Measurements from ENCODE around the gene FUNDC1.
A peak's percentile ranks its signal among the peaks of the same experiment; 100 is the strongest.
"Not testable (repeated sequence)": the region's sequence is repeated elsewhere in the genome, so short reads cannot be mapped to it uniquely, and the experiment has no call there.

Gene FUNDC1

GRCh38 chrX:44550563-44550962 lies 7.9 kb upstream of the FUNDC1 start:
- Histone ChIP-seq H3K9me3 (ENCODE audit: insufficient read depth, low read length, severe bottlenecking) (no peaks in the 10 kb centered on the region), H3K27me3 (ENCODE audit: insufficient read depth, low read length, poor library complexity) (no peaks in the 10 kb centered on the region), H3K4me3 (ENCODE audit: low read depth in 1 of 2, low read length in 2 of 2) (no peak overlapping the region), H3K4me1 (ENCODE audit: insufficient read depth, low read length) (no peaks in the 10 kb centered on the region), H3K36me3 (ENCODE audit: insufficient read depth, low read length) (no peaks in the 10 kb centered on the region), H3K27ac (ENCODE audit: low read length) (no peak overlapping the region), H3K79me2 (ENCODE audit: insufficient read depth, low read length) (no peaks in the 10 kb centered on the region), H2AFZ (ENCODE audit: low read depth, low read length) (no peak overlapping the region), H3K9ac (ENCODE audit: low read depth, low read length) (no peak overlapping the region), H3K4me2 (ENCODE audit: insufficient read depth, low read length) (no peak overlapping the region), H4K20me1 (ENCODE audit: insufficient read depth, low read length) (no peaks in the 10 kb centered on the region)
- DNase-seq (no peak), ATAC-seq (ENCODE audit: insufficient read depth, low read depth) (no peak)
- TF ChIP-seq EZH2 (IDR thresholded peaks at IDR 0.05; ENCODE audit: borderline replicate concordance, low read depth, low read length, severe bottlenecking) (no peak), CTCF (IDR thresholded peaks at IDR 0.05; ENCODE audit: borderline replicate concordance, extremely low read depth, low read length, poor library complexity, severe bottlenecking) (no peak)

GRCh38 chrX:44545454-44545853 lies 2.8 kb upstream of the FUNDC1 start:
- DNase-seq; H3K36me3 ChIP-seq (ENCODE audit: insufficient read depth, low read length); H3K27ac ChIP-seq (ENCODE audit: low read length); H3K4me2 ChIP-seq (ENCODE audit: insufficient read depth, low read length); H3K4me3 ChIP-seq (ENCODE audit: low read depth in 1 of 2, low read length in 2 of 2); H3K9ac ChIP-seq (ENCODE audit: low read depth, low read length); H2AFZ ChIP-seq (ENCODE audit: low read depth, low read length); H3K27me3 ChIP-seq (ENCODE audit: insufficient read depth, low read length, poor library complexity); H4K20me1 ChIP-seq (ENCODE audit: insufficient read depth, low read length); H3K9me3 ChIP-seq (ENCODE audit: insufficient read depth, low read length, severe bottlenecking); ATAC-seq (ENCODE audit: insufficient read depth, low read depth): not testable (repeated sequence)
- Histone ChIP-seq H3K79me2 (ENCODE audit: insufficient read depth, low read length) (peaks cover 18% of the 10 kb centered on the region), H3K4me1 (ENCODE audit: insufficient read depth, low read length) (peaks cover 19% of the 10 kb centered on the region)

- no peaks in the 10 kb centered on the region for H4K20me1 ChIP-seq (ENCODE audit: insufficient read depth, low read length)
- TF ChIP-seq EZH2 (IDR thresholded peaks at IDR 0.05; ENCODE audit: borderline replicate concordance, low read depth, low read length, severe bottlenecking) (no peak), CTCF (IDR thresholded peaks at IDR 0.05; ENCODE audit: borderline replicate concordance, extremely low read depth, low read length, poor library complexity, severe bottlenecking) (no peak)
- H2AFZ ChIP-seq (ENCODE audit: low read depth, low read length), result peak overlapping the region; percentile 89
- DNase-seq (no peak), ATAC-seq (ENCODE audit: insufficient read depth, low read depth) (no peak)
- H3K79me2 ChIP-seq (ENCODE audit: insufficient read depth, low read length), result peaks cover 21% of the 10 kb centered on the region
- H3K9me3 ChIP-seq (ENCODE audit: insufficient read depth, low read length, severe bottlenecking), result no peaks in the 10 kb centered on the region
- peaks cover 21% of the 10 kb centered on the region for H3K4me1 ChIP-seq (ENCODE audit: insufficient read depth, low read length)
- H3K27ac ChIP-seq (ENCODE audit: low read length), result no peak overlapping the region
- H3K4me2 ChIP-seq (ENCODE audit: insufficient read depth, low read length), result no peak overlapping the region
- 0 out of 2 replicates have a peak, but pooled peaks cover 2% of the 10 kb centered on the region for H3K36me3 ChIP-seq (ENCODE audit: insufficient read depth, low read length)
- H3K9ac ChIP-seq (ENCODE audit: low read depth, low read length), result no peak overlapping the region
- no peak overlapping the region for H3K4me3 ChIP-seq (ENCODE audit: low read depth in 1 of 2, low read length in 2 of 2)
- H3K27me3 ChIP-seq (ENCODE audit: insufficient read depth, low read length, poor library complexity), result no peaks in the 10 kb centered on the region
These were observed 1.4 kb upstream of the FUNDC1 start for GRCh38 chrX:44544036-44544435.

- Histone ChIP-seq H2AFZ (ENCODE audit: low read depth, low read length) (no peak overlapping the region), H3K4me3 (ENCODE audit: low read depth in 1 of 2, low read length in 2 of 2) (no peak overlapping the region), H3K9ac (ENCODE audit: low read depth, low read length) (no peak overlapping the region), H3K4me1 (ENCODE audit: insufficient read depth, low read length) (peaks cover 9% of the 10 kb centered on the region), H3K27me3 (ENCODE audit: insufficient read depth, low read length, poor library complexity) (no peaks in the 10 kb centered on the region), H3K36me3 (ENCODE audit: insufficient read depth, low read length) (peaks cover 16% of the 10 kb centered on the region; the same call in 1 of the 2 replicates), H3K27ac (ENCODE audit: low read length) (no peak overlapping the region), H4K20me1 (ENCODE audit: insufficient read depth, low read length) (no peaks in the 10 kb centered on the region), H3K79me2 (ENCODE audit: insufficient read depth, low read length) (peaks cover 8% of the 10 kb centered on the region), H3K9me3 (ENCODE audit: insufficient read depth, low read length, severe bottlenecking) (no peaks in the 10 kb centered on the region), H3K4me2 (ENCODE audit: insufficient read depth, low read length) (no peak overlapping the region)
- no peak for ATAC-seq (ENCODE audit: insufficient read depth, low read depth)
- no peak for TF ChIP-seq CTCF (IDR thresholded peaks at IDR 0.05; ENCODE audit: borderline replicate concordance, extremely low read depth, low read length, poor library complexity, severe bottlenecking)
- TF ChIP-seq EZH2 (IDR thresholded peaks at IDR 0.05; ENCODE audit: borderline replicate concordance, low read depth, low read length, severe bottlenecking), result no peak
- DNase-seq, result no peak
These were observed 6.5 kb downstream of the FUNDC1 start for GRCh38 chrX:44536198-44536597.

All from DND-41 (cell line).